HepG2 (cell line): Measurements from ENCODE around the gene PRKG1. TPM values are rescaled to one million over a fixed set of nuclear protein-coding genes. Genes with fewer than 3 reads are reported as not detected.

ENCODE experiments used
- ATAC-seq: fragments of 200-7000 bp; cut with Tn5 transposase; 3 replicates; pipeline ENCODE4 v1.9.1; 2020; ENCODE audit warnings: mild to moderate bottlenecking, moderate library complexity
- BruUV-seq: library from RNA; stranded (reverse); fragments of 400-500 nt; replicated peaks from 2 replicates; lab custom pipeline; 2021; lab: Mats Ljungman, UMichigan
- CTCF ChIA-PET: fragments of 300-600 bp; formaldehyde crosslinking; extraction: SDS; loops from one replicate; lab custom pipeline; 2021; ENCODE audit warnings: low total read pairs, inconsistent platforms, low intra/inter-chr PET ratio; lab: Yijun Ruan, JAX
- POLR2A ChIA-PET: fragments of 350-600 bp; sonication (Branson Sonifier 250); formaldehyde crosslinking; loops from one replicate; lab custom pipeline; 2020; ENCODE audit warnings: antibody characterized with exemption, inconsistent platforms; lab: Yijun Ruan, JAX
- DNase-seq: peaks from one replicate; pipeline ENCODE4 v3.0.0-alpha.2; 2015; ENCODE audit warnings: low spot score
- FAIRE-seq: peaks from 3 replicates; lab custom pipeline; 2011; peaks lifted over from hg19 to GRCh38; lab: Jason Lieb, UNC
- H2AFZ ChIP-seq: one replicate; pipeline ENCODE4 v1.6.1; 2011; ENCODE audit warnings: low read length, inconsistent platforms
- H3K27ac ChIP-seq: fragments of 300-600 bp; 3 replicates; pipeline ENCODE4 v1.8.0; 2011; ENCODE audit warnings: mixed run types, mild to moderate bottlenecking, mixed read lengths, low read length, inconsistent platforms; ENCODE audit not compliant: insufficient read depth; ENCODE audit errors: extremely low read length
- H3K27me3 ChIP-seq, 2 experiments: fragments of 200-600 bp in 1 of 2; 2 replicates in 1 of 2; 3 replicates in 1 of 2; pipeline versions ENCODE4 v1.6.0 to v1.8.0; 2011; ENCODE audit warnings: low read length in 2 of 2, mild to moderate bottlenecking in 2 of 2, moderate library complexity in 2 of 2, inconsistent platforms in 1 of 2; ENCODE audit not compliant: insufficient read depth in 2 of 2, control insufficient read depth in 1 of 2
- H3K36me3 ChIP-seq, 2 experiments: fragments of 200-600 bp in 1 of 2; replicated peaks in 1 of 2; 2 replicates in 1 of 2; 3 replicates in 1 of 2; pipeline versions ENCODE4 v1.5.1 to v1.8.0; 2011; ENCODE audit warnings: low read length in 2 of 2, inconsistent platforms in 1 of 2; ENCODE audit not compliant: insufficient read depth in 2 of 2, control insufficient read depth in 1 of 2
- H3K4me1 ChIP-seq: 2 replicates; pipeline ENCODE4 v1.5.1; 2012; ENCODE audit warnings: low read length, inconsistent platforms; ENCODE audit not compliant: insufficient read depth
- H3K4me2 ChIP-seq: 2 replicates; pipeline ENCODE4 v1.6.0; 2011; ENCODE audit warnings: low read depth, low read length, inconsistent platforms
- H3K4me3 ChIP-seq, 3 experiments: fragments of 200-600 bp in 1 of 3; sonication (generic), shearing (Covaris generic) in 1 of 3; replicated peaks in 1 of 3; 2 replicates each; pipeline ENCODE4 v1.5.1; 2011 to 2016; ENCODE audit warnings: low read length in 3 of 3, inconsistent platforms in 2 of 3, low read depth in 2 of 3, mild to moderate bottlenecking in 2 of 3, control low read depth in 1 of 3, mixed read lengths in 1 of 3; ENCODE audit not compliant: insufficient read depth in 1 of 3
- H3K79me2 ChIP-seq: one replicate; pipeline ENCODE4 v1.6.1; 2011; ENCODE audit warnings: low read length, inconsistent platforms; ENCODE audit not compliant: insufficient read depth
- H3K9ac ChIP-seq: 2 replicates; pipeline ENCODE4 v1.6.0; 2011; ENCODE audit warnings: mild to moderate bottlenecking, low read depth, low read length, inconsistent platforms; ENCODE audit not compliant: insufficient read depth
- H3K9me3 ChIP-seq: 2 replicates; pipeline ENCODE4 v1.5.1; 2012; ENCODE audit warnings: mild to moderate bottlenecking, low read length
- H4K20me1 ChIP-seq: 2 replicates; pipeline ENCODE4 v1.6.0; 2011; ENCODE audit warnings: inconsistent platforms, mild to moderate bottlenecking, low read length, moderate library complexity; ENCODE audit not compliant: insufficient read depth
- GLI4 ChIP-seq: sonication (generic); formaldehyde crosslinking; IDR thresholded peaks from 2 replicates; pipeline ENCODE4 v1.5.1; 2020; ENCODE audit warnings: missing genetic modification reagents, mild to moderate bottlenecking, moderate library complexity, borderline replicate concordance
- GTF2F1 ChIP-seq: fragments of 150-350 bp; IDR thresholded peaks from 2 replicates; pipeline ENCODE4 v1.6.1; 2014; ENCODE audit warnings: low read length
- KMT2B ChIP-seq: IDR thresholded peaks from 2 replicates; pipeline ENCODE4 v1.6.1; 2016; ENCODE audit warnings: missing genetic modification reagents, missing compliant biosample characterization
- LBX2 ChIP-seq: sonication (generic); formaldehyde crosslinking; IDR thresholded peaks from 2 replicates; pipeline ENCODE4 v1.5.0; 2020; ENCODE audit warnings: missing genetic modification reagents, mild to moderate bottlenecking, borderline replicate concordance
- MEIS1 ChIP-seq: sonication (generic); formaldehyde crosslinking; IDR thresholded peaks from 2 replicates; pipeline ENCODE4 v1.9.0; 2021; ENCODE audit warnings: mild to moderate bottlenecking, missing genetic modification reagents, moderate library complexity, borderline replicate concordance
- MNT ChIP-seq: fragments of 450-650 bp; IDR thresholded peaks from 2 replicates; pipeline ENCODE4 v1.6.1; 2016
- MYPOP ChIP-seq: sonication (generic); formaldehyde crosslinking; IDR thresholded peaks from 2 replicates; pipeline ENCODE4 v1.8.1; 2023; ENCODE audit warnings: mild to moderate bottlenecking, moderate library complexity, missing genetic modification reagents
- PBX2 ChIP-seq: IDR thresholded peaks from 2 replicates; pipeline ENCODE4 v1.6.1; 2016; ENCODE audit warnings: control low read depth
- SIX1 ChIP-seq: sonication (generic); formaldehyde crosslinking; IDR thresholded peaks from 2 replicates; pipeline ENCODE4 v1.4.0; 2020; ENCODE audit warnings: missing genetic modification reagents, borderline replicate concordance
- THAP9 ChIP-seq: sonication (generic); formaldehyde crosslinking; IDR thresholded peaks from 2 replicates; pipeline ENCODE4; 2020; ENCODE audit warnings: missing genetic modification reagents, mild to moderate bottlenecking, borderline replicate concordance
- ZNF296 ChIP-seq: sonication (generic); formaldehyde crosslinking; conservative IDR thresholded peaks from 2 replicates; pipeline ENCODE4 v1.5.0; 2020; ENCODE audit warnings: mild to moderate bottlenecking, missing genetic modification reagents
- ZNF589 ChIP-seq: sonication (generic); formaldehyde crosslinking; conservative IDR thresholded peaks from 2 replicates; pipeline ENCODE4 v1.8.0; 2022; ENCODE audit warnings: mild to moderate bottlenecking, moderate library complexity, missing genetic modification reagents
- WGBS: methylation state at CpG from one replicate; pipeline ENCODE4 v1.1.6; 2017; ENCODE audit warnings: low lambda C conversion rate; 5-methylcytosine and 5-hydroxymethylcytosine counted together
- in situ Hi-C: cut with HindIII; loops from 2 replicates; pipeline ENCODE4 v1.10.0; 2017; ENCODE audit warnings: low pct_unique_long_range_greater_than_20kb; ENCODE audit not compliant: extremely low pct_ligation_motif_present
- intact Hi-C: fragments of 100-400 bp; cut with micrococcal nuclease; formaldehyde crosslinking; loops from one replicate; pipeline ENCODE4 v1.10.0; 2022; ENCODE audit not compliant: unreplicated experiment
- polyA plus RNA-seq, 8 experiments: library from polyadenylated mRNA; depleted of rRNA in 3 of 8; stranded (reverse) in 7 of 8; unstranded in 1 of 8; fragments of >200 nt; fragmentation: Illumina TruSeq in 4 of 8; extraction: Trizol in 4 of 8; gene quantifications; 2 replicates each; pipeline versions ENCODE4 v1.2.1 to v1.2.3, GENCODE V29; 2011 to 2016; ENCODE audit warnings: low read depth in 4 of 8, missing spikeins in 1 of 8, mixed read lengths in 1 of 8; ENCODE audit not compliant: insufficient read depth in 1 of 8
- total RNA-seq, 5 experiments: library from RNA; depleted of rRNA; stranded (reverse); fragments of >200 nt; fragmentation: Illumina TruSeq; extraction: Trizol; gene quantifications; 2 replicates each; pipeline ENCODE4 v1.2.3, GENCODE V29; 2016; ENCODE audit warnings: low read depth in 1 of 5

Gene PRKG1
- total and polyA plus RNA-seq, 2 of the 13 experiments (the other 11 are each of a cell fraction or from before 2014, with no cell fraction given) = 0.01 TPM; not detected in 1

- no peaks in the 10 kb centered on the region for H3K27me3 ChIP-seq
- no peak for DNase-seq
- BruUV-seq = no TSS peak
- TF ChIP-seq THAP9 = no peak
- no peaks in the 10 kb centered on the region for H3K9me3 ChIP-seq
- H3K9ac ChIP-seq = no peak overlapping the region
- ATAC-seq = no peak
- H3K4me1 ChIP-seq = no peaks in the 10 kb centered on the region
- H3K4me3 ChIP-seq = no peak overlapping the region
- WGBS = 8% methylated on average over 1 of the region's 1 CpG
- H3K27ac ChIP-seq = no peak overlapping the region
- no peaks in the 10 kb centered on the region for H3K79me2 ChIP-seq
- CTCF ChIA-PET = no interaction called here
- no peak overlapping the region for H3K4me2 ChIP-seq
- intact Hi-C loops (no loop called here), in situ Hi-C loops (no loop called here)
- no peaks in the 10 kb centered on the region for H4K20me1 ChIP-seq
- POLR2A ChIA-PET = no interaction called here
- no peak for FAIRE-seq
- no peak overlapping the region for H2AFZ ChIP-seq
- H3K36me3 ChIP-seq = no peaks in the 10 kb centered on the region
Measured at GRCh38 chr10:51879238-51879637, 805.0 kb downstream of the PRKG1 start.

- BruUV-seq = no TSS peak
- CTCF ChIA-PET = no interaction called here
- POLR2A ChIA-PET = no interaction called here
- H3K27me3 ChIP-seq = no peaks in the 10 kb centered on the region
- H3K36me3 ChIP-seq = no peaks in the 10 kb centered on the region
- no peak overlapping the region for H3K27ac ChIP-seq
- no peak for DNase-seq
- no peak overlapping the region for H3K9ac ChIP-seq
- no peak overlapping the region for H3K4me2 ChIP-seq
- no peaks in the 10 kb centered on the region for H3K79me2 ChIP-seq
- FAIRE-seq = no peak
- ATAC-seq = no peak
- intact Hi-C loops = no loop called here
- H3K4me3 ChIP-seq = no peak overlapping the region
- no peaks in the 10 kb centered on the region for H3K9me3 ChIP-seq
- no peaks in the 10 kb centered on the region for H3K4me1 ChIP-seq
- TF ChIP-seq MYPOP (CRISPR knock-in tag) (no peak), GTF2F1 (no peak), PBX2 (CRISPR knock-in tag) (no peak), ZNF296 (CRISPR knock-in tag) (no peak), ZNF589 (CRISPR knock-in tag) (no peak), SIX1 (CRISPR knock-in tag) (no peak), KMT2B (no peak), MNT (no peak), GLI4 (CRISPR knock-in tag) (no peak), MEIS1 (CRISPR knock-in tag) (no peak), LBX2 (CRISPR knock-in tag) (no peak)
- TF ChIP-seq, all 625 proteins: peak for 0
- H4K20me1 ChIP-seq = no peaks in the 10 kb centered on the region
- no peak overlapping the region for H2AFZ ChIP-seq
- in situ Hi-C loops = no loop called here
Measured at GRCh38 chr10:51881213-51881612, 806.9 kb downstream of the PRKG1 start.
